ENCODE results near the gene CTNNA1.
A peak's percentile ranks its signal among the peaks of the same experiment; 100 is the strongest.
"Not testable (repeated sequence)": the region's sequence is repeated elsewhere in the genome, so short reads cannot be mapped to it uniquely, and the experiment has no call there.

Gene CTNNA1

GRCh38 chr5:138752951-138753793 lies at the start of gene CTNNA1:
CTNNA1 (plus strand) TSS chr5:138753425; CDS start chr5:138781925, 28,500 bp downstream.
- DNase-seq (ENCODE audit: low spot score), result peak; percentile 63

GRCh38 chr5:138703777-138704176 lies 49.4 kb upstream of the CTNNA1 start:
- not testable (repeated sequence) for DNase-seq (ENCODE audit: low spot score)

GRCh38 chr5:138705007-138705406 lies 48.2 kb upstream of the CTNNA1 start:
- no peak for DNase-seq (ENCODE audit: low spot score)

GRCh38 chr5:138705567-138705966 lies 47.7 kb upstream of the CTNNA1 start:
- DNase-seq (ENCODE audit: low spot score), result no peak

- no peak for DNase-seq (ENCODE audit: low spot score)
These were observed 46.4 kb upstream of the CTNNA1 start for GRCh38 chr5:138706655-138707480.

GRCh38 chr5:138708791-138709190 lies 44.4 kb upstream of the CTNNA1 start:
- no peak for DNase-seq (ENCODE audit: low spot score)

GRCh38 chr5:138709202-138709601 lies 44.0 kb upstream of the CTNNA1 start:
- no peak for DNase-seq (ENCODE audit: low spot score)

- no peak for DNase-seq (ENCODE audit: low spot score)
These were observed 42.1 kb upstream of the CTNNA1 start for GRCh38 chr5:138711087-138711486.

GRCh38 chr5:138711811-138712210 lies 41.4 kb upstream of the CTNNA1 start:
- DNase-seq (ENCODE audit: low spot score), result no peak

GRCh38 chr5:138712324-138712723 lies 40.9 kb upstream of the CTNNA1 start:
- no peak for DNase-seq (ENCODE audit: low spot score)

- DNase-seq (ENCODE audit: low spot score), result no peak
These were observed 40.4 kb upstream of the CTNNA1 start for GRCh38 chr5:138712791-138713190.

- DNase-seq (ENCODE audit: low spot score), result no peak
These were observed 40.0 kb upstream of the CTNNA1 start for GRCh38 chr5:138713247-138713646.

GRCh38 chr5:138714694-138715093 lies 38.5 kb upstream of the CTNNA1 start:
- no peak for DNase-seq (ENCODE audit: low spot score)

- not testable (repeated sequence) for DNase-seq (ENCODE audit: low spot score)
These were observed 37.2 kb upstream of the CTNNA1 start for GRCh38 chr5:138715931-138716432.

GRCh38 chr5:138716456-138716924 lies 36.7 kb upstream of the CTNNA1 start:
- no peak for DNase-seq (ENCODE audit: low spot score)

GRCh38 chr5:138717399-138717798 lies 35.8 kb upstream of the CTNNA1 start:
- DNase-seq (ENCODE audit: low spot score), result no peak

GRCh38 chr5:138719811-138720210 lies 33.4 kb upstream of the CTNNA1 start:
- no peak for DNase-seq (ENCODE audit: low spot score)

GRCh38 chr5:138720840-138721239 lies 32.4 kb upstream of the CTNNA1 start:
- DNase-seq (ENCODE audit: low spot score), result no peak

GRCh38 chr5:138721979-138722378 lies 31.2 kb upstream of the CTNNA1 start:
- DNase-seq (ENCODE audit: low spot score), result no peak

- no peak for DNase-seq (ENCODE audit: low spot score)
These were observed 30.6 kb upstream of the CTNNA1 start for GRCh38 chr5:138722544-138723177.

GRCh38 chr5:138724470-138725146 lies 28.6 kb upstream of the CTNNA1 start:
- no peak for DNase-seq (ENCODE audit: low spot score)

Data from activated CD4-positive, alpha-beta T cell treated with anti-CD3 and anti-CD28 coated beads, Interleukin-2, Interleukin-4, amounts not matched to agents 100 ng/mL and 50 ng/mL, durations not matched to agents 16 hours and 8 hours (primary cell).